Keratinocyte (primary cell): Measurements from ENCODE around the gene ROR2.

ENCODE experiments used
- CTCF ChIP-seq, 3 experiments: IDR thresholded peaks in 1 of 3; conservative IDR thresholded peaks in 1 of 3; optimal IDR thresholded peaks in 1 of 3; 2 replicates in 2 of 3; 3 replicates in 1 of 3; pipeline versions ENCODE3 to v1.5.1; 2011; ENCODE audit warnings: low read length in 3 of 3, mild to moderate bottlenecking in 3 of 3, moderate library complexity in 2 of 3, control low read depth in 1 of 3, inconsistent platforms in 1 of 3; ENCODE audit not compliant: insufficient read depth in 2 of 3; ENCODE audit errors: extremely low read depth in 1 of 3
- EZH2 ChIP-seq: IDR thresholded peaks from one replicate; pipeline ENCODE4 v1.6.1; 2012; ENCODE audit warnings: inconsistent platforms, mild to moderate bottlenecking, low read length, moderate library complexity

DNA sequence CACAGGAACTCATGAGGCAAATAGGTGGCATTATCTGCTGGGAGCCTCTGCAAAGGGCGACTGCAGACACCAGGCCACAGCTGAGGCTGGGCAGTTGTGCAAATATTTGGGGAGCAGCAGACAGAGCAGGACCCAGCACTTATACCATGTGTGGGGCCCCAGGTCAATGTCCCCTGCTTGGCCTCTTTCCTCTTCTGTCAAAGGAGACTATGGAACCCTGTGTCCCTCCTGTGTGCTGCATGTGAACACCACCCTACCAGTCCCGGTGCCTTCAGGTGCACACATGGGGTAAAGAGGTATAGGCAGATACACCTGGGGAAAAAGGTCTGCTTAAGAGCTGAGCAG lies 50.8 kb downstream of the ROR2 start:
- TF ChIP-seq CTCF (optimal IDR thresholded peaks at IDR 0.05 in 1 of 3, IDR thresholded peaks at IDR 0.05 in 1 of 3, conservative IDR thresholded peaks at IDR 0.05 in 1 of 3; ENCODE audit: extremely low read depth in 1 of 3, insufficient read depth in 2 of 3, low read length in 3 of 3) = no peak
- no peak for TF ChIP-seq EZH2
